Measurements from ENCODE around the gene GNMT. TPM values are rescaled to one million over a fixed set of nuclear protein-coding genes. Genes with fewer than 3 reads are reported as not detected.

GNMT gene
- total RNA-seq, 4 donors from 2014 or later = 2.6 to 3.6 (median 2.6) TPM; not detected in 1

DNA sequence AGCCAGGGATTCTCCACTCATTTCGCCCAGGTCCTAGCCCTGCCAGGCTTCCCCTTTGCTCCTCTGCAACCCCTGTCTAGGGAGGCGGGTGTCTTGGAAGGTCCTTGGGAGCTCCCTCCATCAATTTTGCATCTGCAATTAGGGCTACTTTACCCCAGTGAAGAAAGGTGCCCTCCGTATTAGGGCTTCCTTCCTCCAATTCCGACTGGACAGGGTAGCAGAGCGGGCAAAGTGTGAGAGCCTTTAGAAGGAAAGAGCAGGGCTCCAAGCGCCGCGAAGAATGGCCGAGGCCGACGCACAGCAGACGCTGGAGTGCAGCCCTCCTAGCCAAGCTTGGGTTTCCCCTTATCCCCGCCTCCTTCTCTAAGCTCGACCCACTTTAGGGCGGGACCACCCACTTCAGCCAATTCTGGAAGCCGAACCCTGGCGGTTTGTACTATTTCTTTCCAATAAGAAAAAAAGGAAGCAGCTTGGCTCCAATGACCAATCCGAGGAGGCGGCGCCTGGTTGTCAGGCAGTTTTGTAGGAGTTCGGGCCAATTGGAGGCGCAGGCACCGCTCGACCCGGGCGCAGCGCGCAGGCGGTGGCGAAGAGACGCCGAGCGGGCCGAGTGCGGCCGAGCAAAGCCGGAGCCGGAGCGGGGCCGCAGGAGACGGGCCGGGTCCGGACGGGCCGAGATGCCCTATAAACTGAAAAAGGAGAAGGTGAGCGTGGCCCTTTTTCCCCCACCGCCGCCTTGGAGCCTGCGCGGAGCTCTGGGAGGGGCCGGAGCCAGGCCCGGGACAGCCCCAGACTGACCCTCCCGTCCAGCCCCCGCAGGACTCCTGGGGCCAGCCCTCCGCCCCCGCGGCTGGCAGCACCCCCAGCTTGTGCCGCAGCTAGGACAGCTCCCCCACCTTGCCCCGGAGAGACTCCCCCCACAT is 23.7 kb downstream of the GNMT start, which contains the start of gene PPP2R5D:
PPP2R5D (plus strand) TSS at position 570 of the 923 bp plus-strand sequence; CDS start at position 678, 108 bp downstream.
- TF ChIP-seq POLR2AphosphoS5 (IDR thresholded peaks at IDR 0.05) (peak; percentile 57), POLR2A (IDR thresholded peaks at IDR 0.05) (peak; percentile 42 to 58), EP300 (IDR thresholded peaks at IDR 0.05) (no peak)
- TF ChIP-seq, protein P1, sequence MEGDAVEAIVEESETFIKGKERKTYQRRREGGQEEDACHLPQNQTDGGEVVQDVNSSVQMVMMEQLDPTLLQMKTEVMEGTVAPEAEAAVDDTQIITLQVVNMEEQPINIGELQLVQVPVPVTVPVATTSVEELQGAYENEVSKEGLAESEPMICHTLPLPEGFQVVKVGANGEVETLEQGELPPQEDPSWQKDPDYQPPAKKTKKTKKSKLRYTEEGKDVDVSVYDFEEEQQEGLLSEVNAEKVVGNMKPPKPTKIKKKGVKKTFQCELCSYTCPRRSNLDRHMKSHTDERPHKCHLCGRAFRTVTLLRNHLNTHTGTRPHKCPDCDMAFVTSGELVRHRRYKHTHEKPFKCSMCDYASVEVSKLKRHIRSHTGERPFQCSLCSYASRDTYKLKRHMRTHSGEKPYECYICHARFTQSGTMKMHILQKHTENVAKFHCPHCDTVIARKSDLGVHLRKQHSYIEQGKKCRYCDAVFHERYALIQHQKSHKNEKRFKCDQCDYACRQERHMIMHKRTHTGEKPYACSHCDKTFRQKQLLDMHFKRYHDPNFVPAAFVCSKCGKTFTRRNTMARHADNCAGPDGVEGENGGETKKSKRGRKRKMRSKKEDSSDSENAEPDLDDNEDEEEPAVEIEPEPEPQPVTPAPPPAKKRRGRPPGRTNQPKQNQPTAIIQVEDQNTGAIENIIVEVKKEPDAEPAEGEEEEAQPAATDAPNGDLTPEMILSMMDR (IDR thresholded peaks at IDR 0.05) = peak in 2 of 4 experiments; percentile 32 to 34
- peaks cover 0 to 66% (median 44%) of the 10 kb centered on the region in 3 donors for H3K4me1 ChIP-seq
- ATAC-seq = peak; percentile 98
- 0 to 2% methylated on average over 13 to 34 of the region's 59 CpGs for WGBS, 2 donors (ENCODE audit: low coverage in 1 of 2)
- peaks cover 0 to 6% of the 10 kb centered on the region in 2 donors for H3K36me3 ChIP-seq
- H3K27ac ChIP-seq = peak within 1 kb of the TSS; percentile 80 to 94 (median 88)
- no peaks in the 10 kb centered on the region for H3K9me3 ChIP-seq
- H3K27me3 ChIP-seq = no peaks in the 10 kb centered on the region
- peak within 1 kb of the TSS; percentile 68 to 70 for H3K4me3 ChIP-seq

DNA sequence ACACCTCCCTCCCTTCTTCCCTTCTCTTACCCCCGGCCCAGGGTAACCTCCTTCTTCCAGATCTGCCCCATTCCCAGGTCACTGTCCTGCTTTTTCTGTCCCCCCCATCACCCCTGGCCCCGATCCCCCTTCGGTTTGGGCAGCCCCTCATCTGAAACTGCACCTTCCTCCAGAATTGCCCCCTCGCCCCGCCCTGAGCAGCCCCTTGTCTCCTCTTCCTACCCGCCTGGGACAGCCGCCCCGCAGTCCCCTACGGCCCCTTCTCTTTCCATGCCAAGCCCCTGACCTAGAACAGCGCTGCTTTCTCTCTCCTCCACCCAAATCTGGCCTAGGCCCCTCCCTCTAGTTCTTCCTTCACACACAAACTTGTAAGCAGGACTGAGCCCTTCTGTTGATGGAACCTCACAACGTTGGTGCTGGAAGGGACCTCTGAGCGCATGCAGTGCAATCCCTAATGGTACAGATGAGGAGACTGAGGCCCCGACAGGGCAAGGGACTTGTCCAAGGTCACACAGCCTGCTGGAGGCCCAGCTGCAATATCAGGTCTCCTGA is 24.4 kb downstream of the GNMT start:
- Histone ChIP-seq H3K27me3 (no peaks in the 10 kb centered on the region), H3K9me3 (no peaks in the 10 kb centered on the region), H3K4me3 (peak overlapping the region; percentile 68 to 70), H3K36me3 (peaks cover 0 to 13% of the 10 kb centered on the region in 2 donors), H3K27ac (peak overlapping the region; percentile 80 to 94 (median 88)), H3K4me1 (peaks cover 0 to 59% (median 40%) of the 10 kb centered on the region in 3 donors)
- TF ChIP-seq EP300 (IDR thresholded peaks at IDR 0.05) (no peak), POLR2AphosphoS5 (IDR thresholded peaks at IDR 0.05) (no peak)
- TF ChIP-seq, protein P1 (IDR thresholded peaks at IDR 0.05) = no peak
- 3 to 23% methylated on average over 2 to 6 of the region's 13 CpGs for WGBS, 2 donors (ENCODE audit: low coverage in 1 of 2)
- no peak for ATAC-seq

DNA sequence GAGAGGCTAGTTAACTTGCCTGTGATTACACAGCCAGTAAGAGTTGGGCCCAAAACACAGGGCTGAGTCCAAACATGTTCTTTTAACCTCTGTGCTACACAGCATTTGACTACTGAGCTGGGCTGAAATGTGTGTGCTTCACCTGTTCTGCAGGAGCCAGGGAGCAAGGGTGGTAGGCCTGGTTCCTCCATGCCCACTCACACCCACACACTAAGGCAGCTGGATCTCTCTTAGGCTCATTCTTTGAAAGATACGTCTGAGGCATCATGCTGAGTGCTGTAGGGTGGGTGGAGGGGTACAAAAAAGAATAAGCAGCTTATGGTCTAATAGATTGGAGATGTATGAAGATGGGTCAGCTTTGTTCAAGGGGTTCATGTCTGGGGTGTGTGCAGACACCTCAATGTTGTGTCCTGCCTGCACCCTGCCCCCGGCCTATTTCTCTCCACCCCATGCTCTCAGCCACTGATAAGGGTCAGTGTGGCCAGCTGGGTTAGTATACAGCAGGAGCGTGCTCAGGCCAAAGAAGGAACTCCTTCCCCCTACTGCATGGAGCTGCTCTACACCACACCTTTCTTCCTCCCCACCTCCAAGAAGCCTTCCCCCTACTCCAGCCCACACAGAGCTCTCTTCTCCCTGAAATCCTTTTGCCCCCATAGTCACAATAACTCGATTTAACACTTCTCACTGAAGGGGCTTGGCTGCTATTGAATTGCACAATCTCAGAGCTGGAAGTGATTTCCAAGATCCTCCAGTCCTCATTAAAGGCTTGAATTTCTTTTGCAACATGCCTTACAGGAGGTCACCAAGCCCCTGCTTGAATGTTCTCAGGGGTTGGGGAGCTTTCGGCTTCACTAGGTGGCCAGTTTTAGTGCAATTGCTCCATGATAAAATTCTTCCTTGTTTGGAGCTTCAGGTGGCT is 27.2 kb downstream of the GNMT start:
- H3K4me3 ChIP-seq = no peak overlapping the region
- TF ChIP-seq, protein P1 (IDR thresholded peaks at IDR 0.05) = no peak
- TF ChIP-seq EP300 (IDR thresholded peaks at IDR 0.05) (no peak), POLR2A (IDR thresholded peaks at IDR 0.05) (no peak)
- ATAC-seq = no peak
- peaks cover 0 to 38% of the 10 kb centered on the region in 2 donors for H3K36me3 ChIP-seq
- H3K27me3 ChIP-seq = no peaks in the 10 kb centered on the region
- no peaks in the 10 kb centered on the region for H3K9me3 ChIP-seq
- peaks cover 0 to 55% (median 38%) of the 10 kb centered on the region in 3 donors for H3K4me1 ChIP-seq
- no peak overlapping the region for H3K27ac ChIP-seq
- WGBS, 2 donors (ENCODE audit: low coverage in 1 of 2) = 80 to 83% methylated on average over 1 to 4 of the region's 5 CpGs

DNA sequence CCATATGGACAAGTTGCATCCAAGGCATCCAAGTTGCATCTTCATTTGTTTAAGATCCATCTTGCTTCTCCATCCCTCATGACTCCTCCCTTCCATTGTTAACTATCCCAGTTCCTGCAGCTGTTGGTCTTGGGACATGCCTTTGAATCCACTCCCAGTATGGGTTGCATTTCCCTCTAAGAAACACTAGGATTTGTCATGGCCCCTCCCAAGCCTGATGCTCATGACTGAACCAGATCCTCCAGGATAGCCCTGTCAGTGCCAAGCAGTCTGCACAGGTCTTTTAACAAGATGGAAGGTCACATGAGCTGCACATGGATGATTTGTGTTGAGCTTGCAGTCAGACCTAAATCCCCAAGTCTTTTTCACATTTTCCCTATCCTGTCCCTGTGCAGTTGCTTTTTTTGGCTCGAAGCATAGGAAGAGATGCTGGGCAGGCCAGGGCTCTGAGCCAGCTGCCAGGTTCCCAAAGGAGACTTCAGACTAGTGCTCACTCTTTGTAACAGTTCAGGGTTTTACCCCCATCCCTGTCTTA is 28.0 kb downstream of the GNMT start:
- Histone ChIP-seq H3K27ac (no peak overlapping the region), H3K27me3 (no peaks in the 10 kb centered on the region), H3K4me3 (no peak overlapping the region), H3K36me3 (peaks cover 0 to 44% of the 10 kb centered on the region in 2 donors), H3K9me3 (no peaks in the 10 kb centered on the region), H3K4me1 (peaks cover 0 to 48% (median 38%) of the 10 kb centered on the region in 3 donors)
- ATAC-seq = no peak
- WGBS, 2 donors (ENCODE audit: low coverage in 1 of 2) = 38% methylated on average over 1 of the region's 1 CpG; no CpG with 5 or more reads in 1 of the 2 donors
- TF ChIP-seq POLR2AphosphoS5 (IDR thresholded peaks at IDR 0.05) = no peak
- TF ChIP-seq POLR2A (IDR thresholded peaks at IDR 0.05) = no peak
- TF ChIP-seq EP300 (IDR thresholded peaks at IDR 0.05) = no peak
- TF ChIP-seq, protein P1 (IDR thresholded peaks at IDR 0.05) = no peak

Data from gastroesophageal sphincter (tissue), 4 donors.